HT-29 (cell line): ENCODE measurements around the gene TNFRSF11A. TPM values are rescaled to one million over a fixed set of nuclear protein-coding genes. Genes with fewer than 3 reads are reported as not detected.

Experiments
- DNase-seq: peaks from one replicate; pipeline ENCODE4 v3.0.0-alpha.2; 2015; ENCODE audit warnings: low spot score
- total RNA-seq: library from RNA; depleted of rRNA; stranded (reverse); fragments of >200 nt; shearing (Covaris generic); gene quantifications from 2 replicates; pipeline ENCODE4 v1.2.3, GENCODE V29; 2014

TNFRSF11A gene
- total RNA-seq, 1 experiment from 2014 or later = 7.4 TPM

GRCh38 chr18:62325806-62326645 lies 916 bp downstream of the TNFRSF11A start:
- peak; percentile 21 for DNase-seq

DNA sequence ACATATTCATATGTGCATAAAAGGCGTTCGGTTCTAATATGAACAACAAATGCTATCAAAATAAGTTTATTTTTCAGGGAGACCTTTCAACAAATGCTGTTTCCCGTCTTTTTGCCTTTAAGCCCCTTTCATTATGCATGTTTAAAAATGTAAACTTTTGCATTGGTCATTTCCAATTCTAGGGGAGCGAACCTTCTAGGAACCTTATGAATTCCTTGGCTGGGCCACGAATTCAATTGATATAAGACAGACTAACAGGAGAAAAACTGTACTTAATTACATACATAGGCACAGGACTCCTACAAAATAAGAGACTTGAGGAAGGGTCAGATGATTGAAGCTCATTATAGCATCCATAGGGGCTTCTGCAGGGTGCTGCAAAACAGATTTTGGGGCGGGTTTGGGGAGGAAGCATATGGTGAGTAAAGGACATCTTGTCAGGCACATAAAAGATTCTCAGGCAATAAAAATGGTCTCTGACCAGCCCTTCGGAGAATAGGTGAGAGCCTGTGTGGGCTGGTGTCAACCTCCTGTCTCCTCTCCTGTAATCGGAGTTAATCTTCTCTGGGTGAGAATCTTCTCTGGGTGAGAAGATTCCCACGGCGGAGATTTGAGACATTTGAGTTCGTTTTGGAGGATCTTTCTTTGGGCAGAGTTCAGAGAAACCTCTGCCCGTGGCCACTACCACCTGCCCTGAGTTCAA lies 1.7 kb downstream of the TNFRSF11A start:
- no peak for DNase-seq

DNA sequence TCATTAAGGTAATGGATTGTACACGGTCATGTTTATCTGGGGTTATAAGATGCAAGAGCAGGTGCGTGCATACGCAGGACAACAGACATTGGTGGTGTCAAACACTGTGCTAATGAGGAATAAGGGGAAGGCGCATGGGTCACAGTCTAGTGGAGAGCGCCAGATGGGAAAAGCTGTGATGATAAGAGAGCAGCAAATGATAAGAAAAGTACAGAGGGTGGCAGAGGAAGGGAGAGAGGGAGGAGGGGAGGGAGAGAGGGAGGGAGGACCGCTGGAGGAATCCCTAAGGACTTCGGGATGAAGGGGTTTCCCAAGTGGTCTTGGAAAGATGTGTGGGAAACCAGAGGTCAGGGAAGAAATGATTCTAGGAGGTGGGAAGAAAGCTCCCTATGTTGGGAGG lies 2.9 kb downstream of the TNFRSF11A start:
- no peak for DNase-seq

GRCh38 chr18:62328586-62329525 lies 3.7 kb downstream of the TNFRSF11A start:
- DNase-seq = no peak

- DNase-seq = peak; percentile 44
Measured at GRCh38 chr18:62329691-62330454, 4.8 kb downstream of the TNFRSF11A start.

DNA sequence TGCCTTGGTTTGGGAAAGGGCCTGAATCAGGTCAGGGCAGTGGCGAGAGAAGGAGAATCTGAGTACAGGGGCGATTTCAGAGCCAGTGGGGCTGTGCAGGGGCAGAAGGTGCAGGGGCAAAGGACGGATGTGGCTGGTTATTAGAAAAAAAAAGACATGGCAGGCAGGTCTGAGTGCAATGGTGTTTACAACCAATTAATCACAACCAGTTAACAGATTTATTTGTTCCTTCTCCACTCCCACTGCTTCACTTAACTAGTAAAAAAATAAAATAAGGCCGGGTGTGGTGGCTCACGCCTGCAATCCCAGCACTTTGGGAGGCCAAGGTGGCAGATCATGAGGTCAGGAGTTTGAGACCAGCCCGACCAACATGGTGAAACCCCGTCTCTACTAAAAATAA lies 5.5 kb downstream of the TNFRSF11A start:
- no peak for DNase-seq

GRCh38 chr18:62331581-62332356 lies 6.7 kb downstream of the TNFRSF11A start:
- no peak for DNase-seq

GRCh38 chr18:62332431-62332830 lies 7.3 kb downstream of the TNFRSF11A start:
- DNase-seq = no peak

GRCh38 chr18:62332964-62333695 lies 8.0 kb downstream of the TNFRSF11A start:
- DNase-seq = no peak

GRCh38 chr18:62334120-62334519 lies 9.0 kb downstream of the TNFRSF11A start:
- no peak for DNase-seq

DNA sequence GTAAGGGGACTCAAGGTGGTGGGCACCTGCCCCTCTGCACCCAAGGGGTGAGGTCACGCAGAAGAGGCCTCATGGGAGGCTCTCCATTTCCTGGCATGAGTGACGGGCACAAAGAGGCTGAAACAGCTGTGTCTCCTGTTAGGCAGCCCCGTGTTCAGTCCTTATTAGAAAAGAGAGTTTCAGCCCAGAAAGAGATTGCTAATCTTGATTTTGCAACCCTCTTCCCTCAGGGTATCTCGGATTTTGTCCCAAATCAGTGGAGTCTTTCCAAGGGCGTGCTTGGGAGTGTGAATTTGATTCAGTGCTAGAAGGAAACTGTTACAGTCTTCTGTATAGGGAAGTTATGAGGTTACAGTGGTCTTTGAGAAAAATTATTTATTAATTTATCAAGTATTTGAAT lies 10.4 kb downstream of the TNFRSF11A start:
- DNase-seq = no peak

GRCh38 chr18:62336618-62337017 lies 11.5 kb downstream of the TNFRSF11A start:
- no peak for DNase-seq

GRCh38 chr18:62337336-62337735 lies 12.2 kb downstream of the TNFRSF11A start:
- DNase-seq = no peak

DNA sequence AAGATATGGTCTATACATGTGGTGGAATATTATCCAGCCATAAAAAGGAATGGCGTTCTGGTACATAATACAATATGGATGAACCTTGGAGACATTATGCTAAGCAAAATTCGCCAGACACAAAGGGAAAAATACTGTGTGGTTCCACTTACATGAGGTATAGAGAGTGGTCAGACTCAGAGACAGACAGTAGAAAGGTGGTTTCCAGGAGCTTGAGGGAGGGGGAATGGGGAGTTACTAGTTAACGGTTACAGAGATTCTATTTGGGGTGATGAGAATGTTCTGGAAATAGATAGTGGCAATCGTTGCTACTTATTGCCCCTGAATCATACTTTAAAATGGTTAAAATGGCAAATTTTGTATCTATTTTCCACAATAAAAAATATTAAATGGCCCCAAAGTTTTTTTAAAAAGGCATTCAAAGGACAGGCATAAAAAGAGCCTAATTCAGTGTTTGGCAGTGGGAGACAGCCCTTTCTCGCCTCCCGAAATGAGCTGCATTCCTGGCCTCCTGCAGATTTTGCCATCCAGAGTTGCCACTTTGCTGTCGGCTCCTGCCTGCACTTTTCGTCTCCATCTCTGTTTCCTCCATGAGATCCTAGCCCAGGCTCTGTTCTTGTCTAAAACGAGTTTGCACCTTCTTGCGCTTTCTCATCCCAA lies 13.5 kb downstream of the TNFRSF11A start:
- DNase-seq = no peak

DNA sequence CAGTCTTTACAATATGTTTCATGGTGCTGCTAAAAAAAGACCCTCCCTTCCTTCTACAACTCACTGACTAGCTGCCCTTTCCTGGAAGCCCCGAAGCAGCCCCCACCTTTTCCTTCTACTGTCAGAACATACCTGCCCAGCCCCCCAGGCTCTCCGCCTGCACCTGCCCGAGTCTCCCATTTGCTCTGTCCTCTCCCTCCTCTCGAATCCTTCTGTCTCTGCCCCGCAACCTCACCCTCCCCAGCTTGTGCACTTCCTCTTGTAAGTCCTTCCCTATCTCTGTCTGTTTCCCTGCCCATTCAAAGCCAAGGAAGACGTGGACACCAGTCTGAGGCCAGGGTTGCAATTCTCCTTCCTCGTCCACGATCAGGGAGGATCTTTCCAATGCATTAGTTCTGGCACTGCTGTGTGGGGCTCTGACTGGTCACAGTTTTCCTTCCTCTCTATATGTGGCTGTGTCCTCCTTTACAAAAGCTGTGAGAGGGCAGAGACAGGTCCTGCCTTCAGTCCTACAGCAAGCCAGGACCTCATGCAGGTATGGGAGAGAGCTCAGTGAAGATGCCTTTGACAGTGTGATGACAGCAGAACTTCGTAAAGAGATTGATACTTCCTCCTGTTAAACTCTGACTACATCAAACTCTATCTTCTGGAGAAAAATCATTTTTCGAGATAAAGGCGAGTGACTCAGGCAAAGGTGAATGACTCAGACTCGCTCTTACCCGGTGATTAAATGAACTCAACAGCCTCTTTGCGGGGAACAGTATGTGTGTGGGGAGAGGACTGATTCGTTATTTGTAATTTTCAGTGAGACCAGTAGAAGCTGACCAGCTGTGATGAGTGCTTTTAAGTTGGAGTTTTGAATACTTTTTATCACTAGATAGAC lies 14.2 kb downstream of the TNFRSF11A start:
- DNase-seq = peak; percentile 46

DNA sequence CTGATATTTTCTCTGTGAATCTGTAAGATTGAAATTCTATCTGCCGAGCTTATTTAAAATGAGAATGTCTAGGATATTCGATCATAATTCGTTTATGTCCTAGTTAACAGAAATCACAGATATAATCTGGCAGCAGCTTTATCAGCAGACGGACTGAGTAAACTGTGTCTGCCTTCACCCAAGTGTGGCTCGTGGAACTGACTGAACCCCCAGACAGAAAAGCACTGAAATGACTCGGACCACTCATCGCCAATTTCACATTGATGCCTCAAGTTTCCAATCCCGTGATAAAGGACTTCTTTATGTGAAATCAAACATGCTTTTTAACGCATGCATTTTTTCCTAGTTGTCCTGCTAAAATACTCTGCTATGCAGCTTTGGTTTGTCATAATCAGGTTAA lies 15.9 kb downstream of the TNFRSF11A start:
- no peak for DNase-seq

DNA sequence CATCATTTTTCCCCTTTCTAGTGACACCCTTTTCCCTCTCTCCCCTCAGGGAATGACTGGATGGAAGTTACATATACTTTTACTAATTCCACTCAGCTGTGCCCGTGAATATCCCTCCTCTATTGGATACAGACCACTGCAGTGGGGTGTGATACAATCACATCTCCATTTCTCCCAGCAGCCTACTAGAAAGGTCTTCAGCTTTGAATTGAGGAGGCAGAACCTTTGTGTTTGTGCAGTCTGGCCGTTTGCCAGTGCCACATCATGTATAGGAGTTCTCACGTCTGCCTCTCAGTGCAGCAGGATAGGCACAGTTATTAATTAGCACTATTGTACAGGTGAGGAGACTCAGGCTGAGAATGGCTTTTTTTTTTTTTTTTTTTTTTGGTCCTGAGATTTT lies 16.4 kb downstream of the TNFRSF11A start:
- DNase-seq = no peak

DNA sequence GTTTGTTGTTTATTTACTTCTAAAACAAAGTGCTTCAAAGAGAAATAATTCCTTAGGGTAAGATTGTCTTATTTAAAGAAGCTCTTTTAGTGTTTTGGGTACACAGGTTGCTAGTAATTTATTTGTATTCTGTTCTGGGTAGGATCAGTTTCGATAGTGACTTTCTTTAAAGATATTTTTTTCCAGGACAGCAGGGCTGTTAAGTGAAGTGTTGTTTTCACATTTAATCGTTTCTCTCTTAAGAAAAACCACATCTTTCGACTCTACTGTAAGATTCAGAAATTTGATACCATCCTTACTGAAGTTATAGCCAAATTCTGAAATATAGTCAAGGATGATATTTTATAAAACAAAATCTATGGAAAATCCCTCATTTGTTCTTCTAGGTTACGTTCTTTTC lies 17.8 kb downstream of the TNFRSF11A start:
- DNase-seq = no peak
